ENCODE data around the gene SLC16A6. TPM values are rescaled to one million over a fixed set of nuclear protein-coding genes. Genes with fewer than 3 reads are reported as not detected.
A peak's percentile ranks its signal among the peaks of the same experiment; 100 is the strongest.
"Not testable (repeated sequence)": the region's sequence is repeated elsewhere in the genome, so short reads cannot be mapped to it uniquely, and the experiment has no call there.

The SLC16A6 gene
- 0.27 TPM for total RNA-seq

- peak; percentile 52 to 79 (median 59) for DNase-seq (ENCODE audit: low read depth in 2 of 3, low spot score in 2 of 3)
Measured at GRCh38 chr17:68290955-68291835, at the start of gene SLC16A6, which contains the start of gene ARSG. SLC16A6 (minus strand) TSS chr17:68291127; CDS start chr17:68278320, 12,807 bp downstream. ARSG (plus strand) TSS chr17:68291495; CDS start chr17:68307494, 15,999 bp downstream.

- no peak for DNase-seq (ENCODE audit: low read depth in 2 of 3, low spot score in 2 of 3)
Measured at GRCh38 chr17:68334393-68334792, 43.5 kb upstream of the SLC16A6 start.

- not testable (repeated sequence) for DNase-seq (ENCODE audit: low read depth in 2 of 3, low spot score in 2 of 3)
Measured at GRCh38 chr17:68331932-68332331, 41.0 kb upstream of the SLC16A6 start.

GRCh38 chr17:68329331-68329730 is 38.4 kb upstream of the SLC16A6 start:
- no peak for DNase-seq (ENCODE audit: low read depth in 2 of 3, low spot score in 2 of 3)

GRCh38 chr17:68328676-68329075 is 37.7 kb upstream of the SLC16A6 start:
- DNase-seq (ENCODE audit: low read depth in 2 of 3, low spot score in 2 of 3) = no peak

GRCh38 chr17:68327823-68328557 is 37.1 kb upstream of the SLC16A6 start:
- DNase-seq (ENCODE audit: low read depth in 2 of 3, low spot score in 2 of 3) = no peak

GRCh38 chr17:68326681-68327080 is 35.8 kb upstream of the SLC16A6 start:
- DNase-seq (ENCODE audit: low read depth in 2 of 3, low spot score in 2 of 3) = no peak

- no peak for DNase-seq (ENCODE audit: low read depth in 2 of 3, low spot score in 2 of 3)
Measured at GRCh38 chr17:68325961-68326360, 35.0 kb upstream of the SLC16A6 start.

GRCh38 chr17:68324654-68325336 is 33.9 kb upstream of the SLC16A6 start:
- no peak for DNase-seq (ENCODE audit: low read depth in 2 of 3, low spot score in 2 of 3)

GRCh38 chr17:68324114-68324513 is 33.2 kb upstream of the SLC16A6 start:
- no peak for DNase-seq (ENCODE audit: low read depth in 2 of 3, low spot score in 2 of 3)

GRCh38 chr17:68322630-68323029 is 31.7 kb upstream of the SLC16A6 start:
- DNase-seq (ENCODE audit: low read depth in 2 of 3, low spot score in 2 of 3) = no peak

GRCh38 chr17:68321556-68321954 is 30.6 kb upstream of the SLC16A6 start:
- no peak for DNase-seq (ENCODE audit: low read depth in 2 of 3, low spot score in 2 of 3)

- DNase-seq (ENCODE audit: low read depth in 2 of 3, low spot score in 2 of 3) = no peak
Measured at GRCh38 chr17:68320943-68321555, 30.1 kb upstream of the SLC16A6 start.

GRCh38 chr17:68320311-68320865 is 29.5 kb upstream of the SLC16A6 start:
- no peak for DNase-seq (ENCODE audit: low read depth in 2 of 3, low spot score in 2 of 3)

GRCh38 chr17:68319410-68320162 is 28.7 kb upstream of the SLC16A6 start:
- no peak for DNase-seq (ENCODE audit: low read depth in 2 of 3, low spot score in 2 of 3)

GRCh38 chr17:68318103-68318991 is 27.4 kb upstream of the SLC16A6 start:
- no peak for DNase-seq (ENCODE audit: low read depth in 2 of 3, low spot score in 2 of 3)

GRCh38 chr17:68317458-68317857 is 26.5 kb upstream of the SLC16A6 start:
- no peak for DNase-seq (ENCODE audit: low read depth in 2 of 3, low spot score in 2 of 3)

- no peak for DNase-seq (ENCODE audit: low read depth in 2 of 3, low spot score in 2 of 3)
Measured at GRCh38 chr17:68315930-68316329, 25.0 kb upstream of the SLC16A6 start.

Measured in hematopoietic multipotent progenitor cell (in vitro differentiated cells).